OCI-LY7 (cell line): ENCODE results near the gene LTK. TPM values are rescaled to one million over a fixed set of nuclear protein-coding genes. Genes with fewer than 3 reads are reported as not detected.

Source experiments
- BruUV-seq: library from RNA; stranded (reverse); fragments of 400-500 nt; replicated peaks from 2 replicates; lab custom pipeline; 2021; lab: Mats Ljungman, UMichigan
- CTCF ChIA-PET: fragments of 300-600 bp; sonication (Branson Sonifier 250); formaldehyde crosslinking; loops from one replicate; lab custom pipeline; 2022; ENCODE audit warnings: antibody characterized with exemption; ENCODE audit not compliant: unreplicated experiment; lab: Charles Lee
- POLR2A ChIA-PET: fragments of 300-600 bp; sonication (Branson Sonifier 250); formaldehyde crosslinking; loops from one replicate; lab custom pipeline; 2022; ENCODE audit warnings: antibody characterized with exemption; lab: Charles Lee
- DNase-seq: peaks from one replicate; pipeline ENCODE4 v3.0.0-alpha.2; 2015; ENCODE audit warnings: low spot score
- H2AFZ ChIP-seq: fragments of 200-600 bp; sonication (generic), shearing (Covaris generic); 2 replicates; pipeline ENCODE4 v1.6.1; 2014; ENCODE audit warnings: mild to moderate bottlenecking, antibody characterized with exemption, low read length, moderate library complexity
- H3K27ac ChIP-seq: fragments of 200-600 bp; sonication (generic); 2 replicates; pipeline ENCODE4 v1.5.1; 2014; ENCODE audit warnings: mixed run types, low read depth, mild to moderate bottlenecking, moderate library complexity, low read length, inconsistent platforms; ENCODE audit not compliant: poor library complexity, severe bottlenecking
- H3K36me3 ChIP-seq: fragments of 200-600 bp; sonication (generic); 2 replicates; pipeline ENCODE4 v1.6.1; 2014; ENCODE audit warnings: mild to moderate bottlenecking, antibody characterized with exemption, low read length, moderate library complexity, mixed read lengths; ENCODE audit not compliant: insufficient read depth
- H3K4me1 ChIP-seq: fragments of 200-600 bp; sonication (generic); 2 replicates; pipeline ENCODE4 v1.5.1; 2014; ENCODE audit warnings: mild to moderate bottlenecking, low read length; ENCODE audit not compliant: insufficient read depth, poor library complexity, severe bottlenecking
- H3K4me2 ChIP-seq: fragments of 200-600 bp; sonication (generic); 2 replicates; pipeline ENCODE4 v1.6.1; 2014; ENCODE audit warnings: mild to moderate bottlenecking, low read length
- H3K4me3 ChIP-seq: fragments of 200-600 bp; sonication (generic); 2 replicates; pipeline ENCODE4 v1.5.1; 2014; ENCODE audit warnings: mild to moderate bottlenecking, low read depth, low read length; ENCODE audit not compliant: poor library complexity, severe bottlenecking
- H3K79me2 ChIP-seq: fragments of 200-600 bp; sonication (generic); 2 replicates; pipeline ENCODE4 v1.6.1; 2016; ENCODE audit warnings: low read depth, mild to moderate bottlenecking, low read length, moderate library complexity, mixed read lengths; ENCODE audit not compliant: insufficient read depth
- H3K9me2 ChIP-seq: fragments of 200-600 bp; sonication (generic); 2 replicates; pipeline ENCODE4 v1.6.1; 2016; ENCODE audit warnings: mild to moderate bottlenecking, low read length, mixed read lengths; ENCODE audit not compliant: insufficient read depth
- H3K9me3 ChIP-seq: fragments of 200-600 bp; sonication (generic); 2 replicates; pipeline ENCODE4 v1.6.1; 2014; ENCODE audit warnings: mild to moderate bottlenecking, mixed run types, low read length, mixed read lengths
- H4K20me1 ChIP-seq: fragments of 200-600 bp; sonication (generic); 2 replicates; pipeline ENCODE4 v1.6.1; 2014; ENCODE audit warnings: mild to moderate bottlenecking, antibody characterized with exemption, low read length, moderate library complexity, mixed read lengths; ENCODE audit not compliant: insufficient read depth
- CTCF ChIP-seq: fragments of 200-600 bp; sonication (generic); conservative IDR thresholded peaks from 2 replicates; pipeline ENCODE4 v1.5.1; 2014; ENCODE audit warnings: mild to moderate bottlenecking, antibody characterized with exemption, low read length, moderate library complexity, mixed read lengths
- EZH2phosphoT487 ChIP-seq: fragments of 200-600 bp; sonication (generic); IDR thresholded peaks from 2 replicates; pipeline ENCODE4 v1.6.1; 2018; ENCODE audit warnings: low read depth, borderline replicate concordance, mild to moderate bottlenecking, mixed run types, antibody characterized with exemption, low read length, moderate library complexity, mixed read lengths
- intact Hi-C: fragments of 100-400 bp; cut with micrococcal nuclease; formaldehyde crosslinking; loops from one replicate; pipeline ENCODE4 v1.10.0; 2022; ENCODE audit not compliant: unreplicated experiment
- total RNA-seq, 2 experiments: library from RNA; depleted of rRNA in 1 of 2; stranded (reverse); fragments of >200 nt in 1 of 2; shearing (Covaris generic) in 1 of 2; gene quantifications; 2 replicates each; pipeline ENCODE4 v1.2.3, GENCODE V29; 2014 to 2022

The LTK gene
- total RNA-seq, 2 experiments from 2014 or later, result 0.11 to 0.22 TPM

- ChIA-PET POLR2A (no interaction called here), CTCF (no interaction called here)
- no peaks in the 10 kb centered on the region for H3K79me2 ChIP-seq
- TF ChIP-seq EZH2phosphoT487 (no peak), CTCF (no peak)
- DNase-seq, result no peak
- H3K9me3 ChIP-seq, result no peaks in the 10 kb centered on the region
- H3K4me2 ChIP-seq, result no peak overlapping the region
- BruUV-seq, result no TSS peak
- peaks cover 22% of the 10 kb centered on the region for H3K4me1 ChIP-seq
- H4K20me1 ChIP-seq, result no peaks in the 10 kb centered on the region
- intact Hi-C loops, result no loop called here
- H2AFZ ChIP-seq, result no peak overlapping the region
- no peak overlapping the region for H3K27ac ChIP-seq
- H3K36me3 ChIP-seq, result no peaks in the 10 kb centered on the region
- H3K9me2 ChIP-seq, result no peaks in the 10 kb centered on the region
- no peak overlapping the region for H3K4me3 ChIP-seq
Measured at GRCh38 chr15:41490355-41490754, 23.3 kb downstream of the LTK start.

- TF ChIP-seq EZH2phosphoT487 (no peak), CTCF (no peak)
- no peaks in the 10 kb centered on the region for H3K36me3 ChIP-seq
- no peak overlapping the region for H3K4me2 ChIP-seq
- peaks cover 15% of the 10 kb centered on the region for H3K4me1 ChIP-seq
- H3K27ac ChIP-seq, result no peak overlapping the region
- H2AFZ ChIP-seq, result no peak overlapping the region
- CTCF ChIA-PET, result no interaction called here
- no TSS peak for BruUV-seq
- H3K79me2 ChIP-seq, result no peaks in the 10 kb centered on the region
- no peak overlapping the region for H3K4me3 ChIP-seq
- H3K9me3 ChIP-seq, result no peaks in the 10 kb centered on the region
- no peaks in the 10 kb centered on the region for H3K9me2 ChIP-seq
- H4K20me1 ChIP-seq, result no peaks in the 10 kb centered on the region
- POLR2A ChIA-PET, result no interaction called here
- intact Hi-C loops, result no loop called here
- no peak for DNase-seq
Measured at GRCh38 chr15:41489641-41490040, 24.0 kb downstream of the LTK start.

GRCh38 chr15:41487802-41488201, 25.8 kb downstream of the LTK start:
- Histone ChIP-seq H3K79me2 (no peaks in the 10 kb centered on the region), H3K4me3 (no peak overlapping the region), H3K27ac (no peak overlapping the region), H4K20me1 (no peaks in the 10 kb centered on the region), H3K4me1 (peaks cover 3% of the 10 kb centered on the region), H2AFZ (no peak overlapping the region), H3K4me2 (no peak overlapping the region), H3K9me3 (no peaks in the 10 kb centered on the region), H3K36me3 (peaks cover 3% of the 10 kb centered on the region; the same call in 1 of the 2 replicates), H3K9me2 (no peaks in the 10 kb centered on the region)
- TF ChIP-seq CTCF, result no peak
- TF ChIP-seq EZH2phosphoT487, result no peak
- ChIA-PET CTCF (no interaction called here), POLR2A (no interaction called here)
- intact Hi-C loops, result no loop called here
- DNase-seq, result no peak
- BruUV-seq, result no TSS peak
